Vagina (tissue), 2 donors: ENCODE results near the gene DGKG.

ENCODE experiments used
- CTCF ChIP-seq, 3 experiments: fragments of 450-650 bp in 2 of 3; fragments of 200-600 bp in 1 of 3; sonication (generic) in 1 of 3; IDR thresholded peaks; one replicate each; pipeline ENCODE4 v1.5.1; 2017 to 2019; ENCODE audit warnings: antibody characterized with exemption in 3 of 3, mild to moderate bottlenecking in 2 of 3, moderate library complexity in 2 of 3
- POLR2A ChIP-seq, 2 donors: fragments of 450-650 bp; IDR thresholded peaks; one replicate each; pipeline ENCODE4 v1.6.1; 2017; ENCODE audit warnings: antibody characterized with exemption in 2 of 2, mild to moderate bottlenecking in 2 of 2, moderate library complexity in 2 of 2
- POLR2AphosphoS5 ChIP-seq, 2 donors: sonication (generic); formaldehyde crosslinking; IDR thresholded peaks; one replicate each; pipeline ENCODE4 v1.9.0; 2017; ENCODE audit warnings: antibody characterized with exemption in 2 of 2, mild to moderate bottlenecking in 2 of 2, low read depth in 1 of 2; ENCODE audit not compliant: insufficient read depth in 1 of 2

- TF ChIP-seq CTCF (IDR thresholded peaks at IDR 0.05) (no peak), POLR2A (IDR thresholded peaks at IDR 0.05) (no peak), POLR2AphosphoS5 (IDR thresholded peaks at IDR 0.05; ENCODE audit: insufficient read depth in 1 of 2, low read depth in 1 of 2) (no peak)
These were observed 185.6 kb downstream of the DGKG start for GRCh38 chr3:186176373-186176990.
